Mammary epithelial cell (primary cell): Measurements from ENCODE around the gene ERO1A.

Experiments
- EZH2 ChIP-seq: IDR thresholded peaks from 2 replicates; pipeline ENCODE4 v1.6.1; 2012; ENCODE audit warnings: low read length, inconsistent platforms, borderline replicate concordance
- TF ChIP-seq, protein P1 (sequence below), 2 donors: IDR thresholded peaks in 1 of 2; conservative IDR thresholded peaks in 1 of 2; 2 replicates each; pipeline ENCODE4 v1.5.1; 2011 to 2012; ENCODE audit warnings: inconsistent platforms in 2 of 2, low read length in 2 of 2, mild to moderate bottlenecking in 2 of 2, control low read depth in 1 of 2, low read depth in 1 of 2; ENCODE audit not compliant: insufficient read depth in 1 of 2; ENCODE audit errors: extremely low read depth in 1 of 2

DNA sequence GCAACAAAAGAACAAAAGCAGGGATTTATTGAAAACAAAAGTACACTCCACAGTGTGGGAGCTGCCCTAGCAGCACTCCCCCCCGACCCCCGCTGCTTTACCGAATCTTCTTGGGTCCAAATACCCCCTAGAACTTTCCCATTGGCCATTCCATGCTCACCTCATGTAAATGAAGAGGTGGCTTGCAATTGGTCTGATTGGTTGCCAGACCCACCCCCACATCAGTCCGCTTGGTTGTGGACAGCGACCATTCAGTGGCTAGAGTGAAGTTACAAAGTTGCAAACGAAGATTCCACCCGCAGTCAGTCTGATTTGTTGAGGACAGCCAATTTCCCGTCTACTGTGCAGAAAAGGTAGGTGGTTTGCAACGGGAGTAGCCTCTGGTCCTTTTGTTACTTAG is 38.5 kb upstream of the ERO1A start:
- TF ChIP-seq, protein P1, sequence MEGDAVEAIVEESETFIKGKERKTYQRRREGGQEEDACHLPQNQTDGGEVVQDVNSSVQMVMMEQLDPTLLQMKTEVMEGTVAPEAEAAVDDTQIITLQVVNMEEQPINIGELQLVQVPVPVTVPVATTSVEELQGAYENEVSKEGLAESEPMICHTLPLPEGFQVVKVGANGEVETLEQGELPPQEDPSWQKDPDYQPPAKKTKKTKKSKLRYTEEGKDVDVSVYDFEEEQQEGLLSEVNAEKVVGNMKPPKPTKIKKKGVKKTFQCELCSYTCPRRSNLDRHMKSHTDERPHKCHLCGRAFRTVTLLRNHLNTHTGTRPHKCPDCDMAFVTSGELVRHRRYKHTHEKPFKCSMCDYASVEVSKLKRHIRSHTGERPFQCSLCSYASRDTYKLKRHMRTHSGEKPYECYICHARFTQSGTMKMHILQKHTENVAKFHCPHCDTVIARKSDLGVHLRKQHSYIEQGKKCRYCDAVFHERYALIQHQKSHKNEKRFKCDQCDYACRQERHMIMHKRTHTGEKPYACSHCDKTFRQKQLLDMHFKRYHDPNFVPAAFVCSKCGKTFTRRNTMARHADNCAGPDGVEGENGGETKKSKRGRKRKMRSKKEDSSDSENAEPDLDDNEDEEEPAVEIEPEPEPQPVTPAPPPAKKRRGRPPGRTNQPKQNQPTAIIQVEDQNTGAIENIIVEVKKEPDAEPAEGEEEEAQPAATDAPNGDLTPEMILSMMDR (conservative IDR thresholded peaks at IDR 0.05 in 1 of 2, IDR thresholded peaks at IDR 0.05 in 1 of 2; ENCODE audit: extremely low read depth in 1 of 2, insufficient read depth in 1 of 2, low read depth in 1 of 2, low read length in 2 of 2): no peak
- no peak for TF ChIP-seq EZH2
